ENCODE measurements around the gene CDK11B. TPM values are rescaled to one million over a fixed set of nuclear protein-coding genes. Genes with fewer than 3 reads are reported as not detected.
"Not testable (repeated sequence)": the region's sequence is repeated elsewhere in the genome, so short reads cannot be mapped to it uniquely, and the experiment has no call there.

The CDK11B gene
- total RNA-seq, 1 donor from 2014 or later: 30.4 TPM

DNA sequence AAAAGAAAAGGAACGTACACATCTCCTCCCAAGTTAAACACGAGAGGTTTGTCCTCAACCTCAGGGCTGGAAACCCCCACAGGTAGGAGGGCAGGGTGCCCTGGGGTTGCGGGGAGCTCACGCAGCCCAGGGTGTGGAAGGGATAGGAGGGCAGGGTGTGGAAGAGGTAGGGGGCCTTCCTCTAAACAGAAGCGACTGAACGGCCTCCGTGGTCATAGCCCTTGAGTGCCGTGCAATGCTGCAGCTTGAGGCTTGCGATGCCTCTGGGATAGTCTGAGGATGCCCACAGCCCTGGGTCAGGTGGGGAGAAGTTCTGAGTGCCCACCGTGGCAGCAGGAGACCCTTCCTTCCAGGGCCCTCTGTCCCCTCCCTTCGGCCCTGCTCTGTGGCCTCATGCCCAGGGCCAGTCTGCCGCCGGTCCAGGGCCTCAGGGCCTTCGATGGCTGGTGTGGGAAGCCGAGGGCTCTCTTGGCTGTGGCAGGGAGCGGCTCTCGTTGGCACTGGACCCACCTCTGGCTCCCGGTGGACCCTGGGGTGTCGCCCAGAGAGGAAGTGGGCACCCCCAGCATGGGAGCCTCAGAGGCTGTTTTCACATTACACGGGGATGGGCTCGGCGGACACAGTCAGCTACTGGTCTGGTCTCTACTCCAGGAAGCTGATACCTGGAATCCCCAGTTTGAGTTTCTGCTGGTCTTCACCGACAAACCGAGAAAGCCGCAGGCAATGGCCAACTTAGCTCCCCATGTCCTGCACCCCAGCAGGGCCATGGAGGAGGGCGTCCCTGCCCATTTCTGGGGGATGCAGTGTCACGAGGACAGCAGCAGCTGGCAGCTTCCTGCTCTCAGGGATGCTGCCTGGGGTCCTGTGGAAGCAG is 6.4 kb upstream of the CDK11B start:
- no peak for DNase-seq (ENCODE audit: low spot score)
- intact Hi-C loops (cut with DNase I): no loop called here

DNA sequence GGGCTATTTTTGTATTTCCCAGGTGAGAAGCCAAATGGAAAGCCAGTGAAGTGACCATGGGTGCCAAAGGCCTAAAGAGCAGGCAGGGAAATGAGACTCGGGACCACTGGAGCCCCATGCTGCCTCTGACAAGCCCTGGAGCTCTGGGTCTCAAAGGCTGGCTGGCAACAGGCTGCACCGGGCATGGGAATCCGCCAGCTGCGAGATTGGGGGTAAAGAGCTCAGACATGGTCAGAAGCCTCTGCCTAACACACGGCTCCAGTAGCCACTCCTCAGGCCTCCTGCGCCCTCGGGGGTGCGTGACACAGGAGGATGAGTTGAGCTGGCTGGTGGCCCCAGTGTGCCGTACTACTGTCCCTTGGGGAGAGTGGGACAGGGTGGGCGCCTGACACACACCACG is 5.5 kb upstream of the CDK11B start:
- DNase-seq (ENCODE audit: low spot score); intact Hi-C loops (cut with DNase I): not testable (repeated sequence)

DNA sequence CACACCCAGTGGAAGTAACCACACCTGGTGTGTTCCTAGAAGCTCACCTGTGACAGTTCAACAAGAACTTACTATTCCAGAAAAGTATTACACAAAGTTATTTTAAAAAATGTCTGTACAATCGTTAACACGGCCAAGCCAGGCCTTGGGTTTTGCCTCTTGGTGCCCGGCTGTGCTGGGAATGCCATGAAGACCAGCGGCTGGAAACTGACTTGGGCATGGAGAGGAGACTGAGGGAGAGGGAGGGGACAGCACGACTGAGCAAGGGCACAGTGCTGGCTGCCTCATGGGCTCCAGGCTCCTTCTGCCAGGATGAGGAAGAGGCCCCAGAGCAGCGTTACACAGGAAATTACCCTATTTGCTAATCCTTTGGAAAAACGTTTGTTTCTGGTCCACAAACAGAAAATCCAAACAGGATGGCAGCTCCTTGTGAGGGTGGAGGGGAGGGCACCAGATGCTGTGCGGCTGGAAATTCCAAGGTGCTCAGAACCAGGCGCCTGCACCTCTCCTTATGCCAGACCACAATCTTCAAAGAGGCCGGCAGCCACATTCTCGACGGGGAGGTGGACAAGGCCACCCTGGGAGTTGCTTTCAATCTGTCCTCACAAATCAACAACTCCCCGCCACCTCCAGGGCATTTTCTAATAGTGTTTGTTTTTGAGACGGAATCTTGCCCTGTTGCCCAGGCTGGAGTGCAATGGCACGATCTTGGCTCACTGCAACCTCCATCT is 4.2 kb upstream of the CDK11B start:
- DNase-seq (ENCODE audit: low spot score); intact Hi-C loops (cut with DNase I): not testable (repeated sequence)

DNA sequence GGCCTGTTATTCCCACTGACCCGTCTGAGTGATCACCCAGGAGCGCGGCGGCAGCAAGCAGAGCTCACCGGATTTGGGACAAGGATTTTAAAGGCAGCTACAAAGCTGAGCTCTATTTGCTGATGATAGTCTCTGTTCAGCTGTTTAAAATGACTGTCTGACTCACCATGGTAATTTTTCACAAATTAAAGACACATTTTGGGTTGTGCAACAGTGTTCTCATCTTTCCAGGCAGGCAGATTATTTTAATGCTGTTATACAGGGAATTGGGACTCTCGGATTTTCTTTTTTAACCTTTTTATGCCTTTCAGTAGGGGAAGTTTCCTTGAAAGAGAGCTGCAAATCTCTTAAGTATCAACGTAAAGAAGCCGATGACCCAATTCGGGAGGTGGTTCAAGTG is 3.6 kb upstream of the CDK11B start:
- DNase-seq (ENCODE audit: low spot score); intact Hi-C loops (cut with DNase I): not testable (repeated sequence)

DNA sequence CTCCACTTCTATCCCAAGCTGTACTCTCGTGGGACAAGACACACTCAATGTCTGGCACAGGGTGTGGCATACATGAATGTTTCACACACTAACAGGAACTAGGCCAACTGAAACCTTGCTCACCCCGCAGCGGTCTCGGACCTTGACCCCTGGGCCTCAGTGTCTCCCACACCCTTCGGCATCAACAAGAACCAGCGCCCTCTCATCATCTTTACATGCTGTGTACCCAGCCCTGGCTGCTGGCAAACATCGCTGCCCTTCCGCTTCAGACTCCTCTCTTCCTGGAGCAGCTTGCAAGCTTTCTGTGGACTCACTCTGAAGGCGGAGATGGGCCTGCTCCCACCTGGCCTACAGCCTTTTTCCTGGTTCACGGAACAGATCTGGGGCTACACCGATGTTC is 10.5 kb downstream of the CDK11B start:
- intact Hi-C loops (cut with DNase I): not testable (repeated sequence)
- DNase-seq (ENCODE audit: low spot score): peak; percentile 49

DNA sequence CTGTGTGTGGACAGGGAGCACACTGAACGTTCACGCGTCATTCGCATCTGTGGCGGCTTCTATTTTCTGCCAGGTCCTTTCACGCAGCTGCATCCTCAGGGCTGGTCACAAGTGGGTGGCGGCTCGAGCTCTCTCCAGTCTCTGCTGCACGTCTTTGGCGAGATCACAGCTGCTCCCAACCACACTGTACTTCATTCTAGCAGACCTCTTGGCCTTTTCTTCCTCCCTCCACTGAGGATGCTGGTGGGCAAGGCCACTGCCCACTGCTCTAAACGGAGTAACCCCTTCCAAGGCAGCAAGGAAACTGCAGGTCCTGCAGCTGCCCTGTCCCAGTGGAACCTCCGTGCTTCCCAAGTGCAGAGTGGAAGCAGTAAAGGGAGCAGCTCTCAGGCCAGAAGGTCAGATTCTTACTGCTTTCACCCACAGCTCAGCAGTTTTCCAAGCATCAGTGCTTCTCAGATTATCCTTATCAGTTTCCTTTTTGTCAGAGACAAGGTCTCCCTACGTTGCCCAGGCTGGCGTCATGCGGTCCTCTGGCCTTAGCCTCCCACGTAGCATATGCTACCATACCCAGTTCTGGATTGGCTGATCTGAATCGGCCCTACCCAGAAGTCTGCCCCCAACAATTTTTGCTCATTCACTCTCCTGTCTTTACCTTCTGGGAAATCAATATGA is 11.1 kb downstream of the CDK11B start:
- intact Hi-C loops (cut with DNase I): not testable (repeated sequence)
- peak; percentile 67 for DNase-seq (ENCODE audit: low spot score)

DNA sequence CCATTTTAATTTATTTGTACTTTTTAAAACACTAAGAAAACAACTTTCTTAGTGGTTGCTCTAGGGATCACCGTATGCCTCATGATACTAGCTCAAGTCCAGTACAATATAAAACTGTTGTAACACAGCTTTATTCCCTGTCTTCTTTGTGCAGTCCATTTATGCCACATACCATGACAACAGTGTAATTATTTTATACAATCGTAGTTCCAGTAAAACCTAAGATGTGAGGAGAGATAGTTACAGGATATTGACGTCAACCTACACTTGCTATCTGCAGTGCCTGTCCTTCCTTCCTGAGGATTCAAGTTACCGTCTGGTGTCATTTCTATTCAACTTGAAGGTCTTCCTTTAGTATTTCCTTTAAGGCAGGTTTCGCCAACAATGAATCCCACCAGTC is 12.5 kb downstream of the CDK11B start:
- DNase-seq (ENCODE audit: low spot score); intact Hi-C loops (cut with DNase I): not testable (repeated sequence)

DNA sequence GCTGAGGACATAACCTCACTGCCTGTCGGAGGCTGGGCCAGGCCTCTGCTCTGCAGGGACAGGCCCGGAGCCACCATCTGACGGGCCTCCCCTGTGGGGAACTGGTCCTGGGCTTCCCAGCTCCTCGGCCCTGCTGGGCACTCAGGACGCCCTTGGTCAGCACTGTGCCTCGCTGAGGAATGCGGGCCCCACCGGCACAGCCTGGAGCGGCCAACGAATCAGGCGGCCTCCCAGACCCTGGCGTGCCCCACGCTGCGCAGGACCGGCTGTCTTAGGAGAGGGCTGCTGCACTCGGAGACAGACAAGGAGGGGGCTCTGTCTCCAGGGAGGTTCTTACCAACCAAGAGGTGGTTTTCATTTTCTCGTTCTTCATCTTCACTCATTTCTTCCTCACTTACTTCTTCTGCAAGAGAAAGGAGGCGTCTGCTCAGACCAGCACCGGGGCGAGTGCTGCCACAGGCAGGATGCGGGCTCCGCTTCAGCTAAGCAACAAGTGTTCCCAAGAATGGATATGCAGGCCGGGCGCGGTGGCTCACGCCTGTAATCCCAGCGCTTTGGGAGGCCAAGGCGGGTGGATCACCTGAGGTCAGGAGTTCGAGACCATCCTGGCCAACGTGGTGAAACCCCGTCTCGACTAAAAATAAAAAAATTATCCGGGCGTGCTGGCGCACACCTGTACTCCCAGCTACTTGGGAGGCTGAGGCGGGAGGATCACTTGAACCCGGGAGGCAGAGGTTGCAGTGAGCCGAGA is 17.9 kb downstream of the CDK11B start:
- intact Hi-C loops (cut with DNase I): not testable (repeated sequence)
- peak; percentile 26 for DNase-seq (ENCODE audit: low spot score)

DNA sequence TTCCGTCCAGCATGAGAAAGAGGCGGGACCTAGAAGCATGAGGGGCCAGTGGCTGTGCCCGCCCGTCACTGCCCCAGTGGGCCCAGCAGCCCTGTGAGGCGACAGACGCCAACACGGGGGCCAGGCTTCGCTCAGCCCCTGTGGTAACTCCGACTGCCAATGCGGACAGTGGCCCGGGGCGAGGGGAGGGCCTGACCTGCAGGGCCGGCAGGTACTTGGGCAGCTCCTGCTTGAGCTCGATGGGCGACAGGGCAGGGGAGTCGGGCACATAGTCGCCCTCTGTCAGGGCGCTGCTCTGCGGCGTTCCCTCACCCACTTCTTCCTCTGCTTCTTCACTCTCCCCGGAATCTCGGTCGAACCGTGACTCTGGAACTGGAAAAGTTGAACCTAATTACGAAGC is 18.7 kb downstream of the CDK11B start:
- DNase-seq (ENCODE audit: low spot score): peak; percentile 15
- intact Hi-C loops (cut with DNase I): not testable (repeated sequence)

DNA sequence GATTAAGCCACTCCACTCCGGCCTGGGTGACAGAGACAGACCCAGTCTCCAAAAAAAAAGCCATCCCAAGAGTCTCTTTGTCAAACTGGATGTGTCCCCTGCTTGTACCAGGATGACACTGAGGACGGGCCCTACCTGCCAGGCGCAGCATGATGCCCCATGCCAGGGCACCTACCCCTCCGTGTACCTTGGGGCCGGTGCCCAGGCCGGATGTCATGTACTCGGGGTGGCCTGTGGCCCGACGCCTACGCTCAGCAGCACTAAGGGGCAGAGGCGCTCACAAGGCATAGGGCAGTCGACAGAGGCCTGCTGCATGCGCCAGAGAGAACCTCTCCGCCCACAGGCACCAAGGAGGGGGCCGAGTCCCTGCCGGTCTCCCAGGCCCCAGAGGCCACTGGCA is 19.4 kb downstream of the CDK11B start:
- intact Hi-C loops (cut with DNase I): not testable (repeated sequence)
- DNase-seq (ENCODE audit: low spot score): peak; percentile 33

DNA sequence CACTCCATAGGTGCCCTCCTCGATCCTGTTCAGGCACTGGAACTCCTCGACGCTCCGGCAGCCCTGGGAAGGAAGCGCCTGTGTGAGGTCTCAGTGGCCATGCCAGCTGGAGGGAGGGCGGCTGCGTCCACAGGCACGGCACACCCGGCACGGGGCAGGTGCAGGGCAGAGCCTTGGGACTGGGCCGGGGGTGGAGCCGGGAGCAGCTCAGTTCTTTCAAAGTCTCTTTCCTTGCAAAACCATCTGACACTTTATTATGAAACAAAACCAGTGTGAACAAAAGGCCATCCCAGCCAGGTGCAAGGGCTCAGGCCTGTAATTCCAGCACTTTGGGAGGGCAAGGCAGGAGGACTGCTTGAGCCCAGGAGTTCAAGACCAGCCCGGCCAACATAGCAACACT is 20.3 kb downstream of the CDK11B start:
- DNase-seq (ENCODE audit: low spot score): peak; percentile 63
- intact Hi-C loops (cut with DNase I): not testable (repeated sequence)

DNA sequence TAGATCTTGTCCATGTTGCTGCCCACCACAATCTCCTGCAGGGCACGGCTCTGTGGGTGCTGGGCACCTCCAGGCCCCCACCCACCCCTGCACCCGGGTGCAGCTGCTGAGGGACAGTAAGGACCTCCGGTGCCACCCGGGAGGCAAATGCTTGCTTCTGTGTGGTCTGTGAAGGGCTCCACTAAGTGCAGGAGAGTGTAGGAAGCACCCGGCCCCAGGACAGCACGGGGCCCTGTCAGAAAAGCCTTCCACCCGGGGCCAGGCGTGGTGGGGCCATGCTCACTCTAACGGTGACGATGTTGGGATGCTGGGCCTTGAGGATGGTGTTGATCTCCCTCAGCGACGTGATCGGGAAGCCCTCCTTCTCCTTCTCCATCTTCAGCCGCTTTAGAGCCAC is 21.3 kb downstream of the CDK11B start:
- intact Hi-C loops (cut with DNase I): not testable (repeated sequence)
- DNase-seq (ENCODE audit: low spot score): peak; percentile 22

DNA sequence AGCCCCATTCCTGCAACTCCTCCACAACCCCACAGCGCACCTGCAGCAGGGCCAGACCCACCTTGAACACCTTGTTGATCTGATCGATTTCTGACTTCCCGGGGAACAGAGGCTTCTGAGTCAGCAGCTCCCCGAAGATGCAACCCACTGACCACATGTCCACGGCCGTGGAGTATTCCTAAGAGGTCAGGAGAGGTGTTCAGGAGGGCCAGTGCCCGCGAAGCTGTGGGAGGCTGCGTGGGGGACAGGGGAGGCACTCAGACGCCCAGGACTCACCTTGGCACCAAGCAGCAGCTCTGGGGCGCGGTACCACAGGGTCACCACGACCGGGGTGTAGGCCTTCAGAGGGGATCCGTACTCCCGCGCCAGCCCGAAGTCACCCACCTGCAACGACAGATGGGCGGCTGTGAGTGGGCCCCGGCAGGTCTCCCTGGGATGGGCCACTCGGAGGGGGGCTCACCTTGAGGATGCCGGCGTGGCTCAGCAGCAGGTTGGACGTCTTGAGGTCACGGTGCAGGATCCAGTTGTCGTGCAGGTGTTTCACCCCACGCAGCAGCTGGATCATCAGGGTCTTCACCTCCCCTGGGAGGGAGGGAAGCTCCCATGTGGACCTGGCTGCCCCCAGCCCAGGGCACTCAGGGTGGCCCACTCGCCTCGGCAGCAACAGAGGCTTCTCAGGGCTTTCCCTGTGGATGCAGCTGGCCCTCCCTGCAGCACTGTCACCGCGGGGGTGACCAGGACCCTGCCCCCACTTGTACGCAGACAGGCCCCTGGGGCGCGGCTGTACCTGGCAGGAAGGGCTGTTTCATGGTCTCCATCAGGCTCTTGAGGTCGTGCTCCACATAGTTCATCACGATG is 22.0 kb downstream of the CDK11B start:
- peak; percentile 68 for DNase-seq (ENCODE audit: low spot score)
- intact Hi-C loops (cut with DNase I): not testable (repeated sequence)

DNA sequence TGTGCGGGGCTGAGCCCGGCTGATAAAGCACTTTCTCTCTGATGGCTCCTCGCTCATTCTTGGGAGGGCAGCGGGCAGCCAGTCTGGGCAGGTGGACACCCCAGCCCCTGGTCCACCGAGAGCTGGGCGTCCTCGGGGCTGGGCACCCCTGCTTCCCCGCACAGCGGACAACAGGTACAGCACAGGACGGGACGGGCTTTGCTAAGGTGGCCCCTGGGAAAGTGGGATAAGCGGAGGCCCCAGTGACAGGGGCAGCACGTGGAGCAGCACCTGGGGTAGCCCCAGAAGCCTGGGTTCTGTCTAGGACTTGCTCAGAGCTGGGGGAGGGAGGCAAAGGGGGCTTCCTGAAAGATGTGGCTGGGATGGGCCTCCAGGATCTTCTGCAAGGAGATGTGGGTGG is 24.2 kb downstream of the CDK11B start:
- DNase-seq (ENCODE audit: low spot score): peak; percentile 19
- intact Hi-C loops (cut with DNase I): not testable (repeated sequence)

DNA sequence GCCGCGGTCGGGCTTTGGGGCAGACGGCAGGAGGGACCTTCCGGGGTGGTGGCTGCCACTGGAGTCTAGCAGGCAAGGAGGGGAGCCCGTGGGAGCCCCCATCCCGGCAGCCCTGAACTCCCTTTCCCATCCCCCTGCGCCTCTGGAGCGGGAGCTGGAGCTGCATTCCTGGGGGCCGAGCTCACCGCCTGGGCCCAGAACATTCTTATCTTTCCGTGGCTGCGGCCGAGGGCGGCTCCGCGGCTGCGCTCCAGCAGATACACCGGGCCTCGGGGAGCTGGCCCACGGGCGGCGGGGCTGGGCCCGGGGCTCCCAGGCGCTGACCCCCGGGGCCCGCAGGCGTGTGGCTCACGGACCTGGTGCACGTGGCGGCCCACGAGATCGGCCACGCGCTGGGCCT is 25.4 kb downstream of the CDK11B start:
- intact Hi-C loops (cut with DNase I); DNase-seq (ENCODE audit: low spot score): not testable (repeated sequence)

DNA sequence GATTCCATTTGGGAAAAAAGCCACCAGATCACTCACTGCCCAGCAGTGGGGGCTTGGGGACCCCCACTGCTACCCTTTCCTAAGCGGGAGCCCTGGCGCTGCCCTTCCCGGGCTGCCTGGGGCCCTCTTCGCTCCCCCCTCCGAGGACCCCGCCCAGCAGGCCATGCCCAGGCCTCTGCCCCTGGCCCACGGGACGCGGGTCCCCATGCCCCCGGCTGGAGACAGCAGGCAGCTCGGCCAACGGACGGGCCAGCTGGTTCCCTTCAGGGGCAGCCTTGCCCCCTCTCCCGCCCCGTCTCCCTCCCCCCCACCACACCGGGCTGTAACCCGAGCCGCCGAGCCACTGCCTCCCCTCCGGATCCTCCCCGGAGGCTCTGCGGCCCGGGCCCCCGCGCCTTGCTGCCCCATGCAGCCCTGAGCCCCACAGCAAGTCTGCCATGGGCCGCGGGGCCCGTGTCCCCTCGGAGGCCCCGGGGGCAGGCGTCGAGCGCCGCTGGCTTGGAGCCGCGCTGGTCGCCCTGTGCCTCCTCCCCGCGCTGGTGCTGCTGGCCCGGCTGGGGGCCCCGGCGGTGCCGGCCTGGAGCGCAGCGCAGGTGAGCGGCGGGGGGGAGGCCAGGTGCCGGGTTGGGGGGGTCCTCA is 26.9 kb downstream of the CDK11B start, which contains the start of gene MMP23B:
MMP23B (plus strand) TSS at position 392 of the 639 bp plus-strand sequence; CDS start at position 438, 46 bp downstream.
- DNase-seq (ENCODE audit: low spot score): no peak
- intact Hi-C loops (cut with DNase I): no loop called here

DNA sequence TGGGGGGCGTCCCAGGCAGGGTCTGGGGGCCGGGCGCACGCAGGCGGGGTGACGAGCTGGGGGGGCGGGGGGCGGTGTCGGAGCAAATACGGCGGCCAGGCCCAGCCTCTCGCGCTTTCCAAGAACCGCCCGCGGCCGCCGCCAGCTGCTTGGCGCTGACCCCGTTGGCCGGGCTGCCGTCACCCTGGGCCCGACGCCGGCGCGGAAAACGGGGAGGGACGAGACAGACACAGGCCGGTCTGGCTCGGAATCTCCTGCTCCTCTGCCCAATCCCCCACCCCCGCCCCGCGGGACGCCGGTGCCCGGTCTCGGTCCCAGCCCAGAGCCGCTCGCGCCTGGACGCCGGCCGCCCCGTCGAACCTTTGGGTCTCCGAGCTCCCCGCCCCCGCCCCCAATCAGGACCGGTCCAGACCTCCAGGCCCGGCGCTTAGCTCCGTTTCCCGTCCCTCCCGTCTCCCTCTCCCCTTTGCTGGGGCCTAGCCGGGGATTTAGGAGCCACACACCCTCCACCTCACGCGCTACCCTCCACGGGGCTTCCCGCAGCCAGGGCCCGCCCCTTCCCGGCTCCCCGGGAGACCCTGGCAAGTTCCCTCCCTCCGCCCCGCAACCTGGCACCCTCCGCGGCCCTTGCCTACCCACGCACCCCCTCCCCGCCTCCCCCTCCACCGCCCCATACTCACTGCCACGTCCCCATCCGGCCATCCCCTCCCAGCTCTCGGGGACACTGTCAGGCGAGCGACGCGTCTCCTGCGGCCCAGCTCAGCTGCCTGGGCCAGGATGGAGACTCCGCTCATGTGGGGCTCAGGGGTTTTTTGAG is 27.6 kb downstream of the CDK11B start:
- intact Hi-C loops (cut with DNase I): no loop called here
- peak; percentile 82 for DNase-seq (ENCODE audit: low spot score)
